HepG2 (cell line): Measurements from ENCODE around the gene ACAP3. TPM values are rescaled to one million over a fixed set of nuclear protein-coding genes. Genes with fewer than 3 reads are reported as not detected.
A peak's percentile ranks its signal among the peaks of the same experiment; 100 is the strongest.

Source experiments
- AGO2 ChIP-seq: fragments of 200-400 bp; formaldehyde crosslinking; optimal IDR thresholded peaks from 2 replicates; pipeline ENCODE3; 2017; ENCODE audit warnings: mild to moderate bottlenecking, low read depth, low read length, moderate library complexity
- MTA1 ChIP-seq: sonication (generic); formaldehyde crosslinking; IDR thresholded peaks from 2 replicates; pipeline ENCODE4 v1.4.0; 2020; ENCODE audit warnings: missing genetic modification reagents, mild to moderate bottlenecking, borderline replicate concordance
- ZNF33B ChIP-seq: sonication (generic); formaldehyde crosslinking; IDR thresholded peaks from 2 replicates; pipeline ENCODE4 v1.5.1; 2020; ENCODE audit warnings: mild to moderate bottlenecking, missing genetic modification reagents
- ZNF543 ChIP-seq: sonication (generic); formaldehyde crosslinking; IDR thresholded peaks from 2 replicates; pipeline ENCODE4 v1.4.0; 2020; ENCODE audit warnings: mild to moderate bottlenecking, missing genetic modification reagents
- ZNF646 ChIP-seq: sonication (generic); formaldehyde crosslinking; IDR thresholded peaks from 2 replicates; pipeline ENCODE4 v1.9.0; 2021; ENCODE audit warnings: mild to moderate bottlenecking, missing genetic modification reagents
- polyA plus RNA-seq, 8 experiments: library from polyadenylated mRNA; depleted of rRNA in 3 of 8; stranded (reverse) in 7 of 8; unstranded in 1 of 8; fragments of >200 nt; fragmentation: Illumina TruSeq in 4 of 8; extraction: Trizol in 4 of 8; gene quantifications; 2 replicates each; pipeline versions ENCODE4 v1.2.1 to v1.2.3, GENCODE V29; 2011 to 2016; ENCODE audit warnings: low read depth in 4 of 8, missing spikeins in 1 of 8, mixed read lengths in 1 of 8; ENCODE audit not compliant: insufficient read depth in 1 of 8
- total RNA-seq, 5 experiments: library from RNA; depleted of rRNA; stranded (reverse); fragments of >200 nt; fragmentation: Illumina TruSeq; extraction: Trizol; gene quantifications; 2 replicates each; pipeline ENCODE4 v1.2.3, GENCODE V29; 2016; ENCODE audit warnings: low read depth in 1 of 5

The ACAP3 gene
- total and polyA plus RNA-seq, 2 of the 13 experiments (the other 11 are each of a cell fraction or from before 2014, with no cell fraction given): 29.4 to 50.8 TPM

GRCh38 chr1:1332031-1332755 lies 24.5 kb upstream of the ACAP3 start (continued):
- TF ChIP-seq ZNF646: no peak
- no peak for TF ChIP-seq MTA1 (CRISPR knock-in tag)
- TF ChIP-seq ZNF33B (CRISPR knock-in tag): no peak
- TF ChIP-seq AGO2: peak; percentile 23
- TF ChIP-seq ZNF543 (CRISPR knock-in tag): no peak
